B cell (primary cell): ENCODE measurements around the gene GGT1. TPM values are rescaled to one million over a fixed set of nuclear protein-coding genes. Genes with fewer than 3 reads are reported as not detected.

ENCODE experiments used
- ATAC-seq: fragments of 200-7000 bp; cut with Tn5 transposase; one replicate; pipeline ENCODE4 v1.10.0; 2021; ENCODE audit warnings: low read depth, mild to moderate bottlenecking, moderate number of reproducible peaks, moderate library complexity
- CTCF ChIA-PET: fragments of 350-600 bp; sonication (Branson Sonifier 250); formaldehyde crosslinking; loops from one replicate; lab custom pipeline; 2021; ENCODE audit warnings: antibody characterized with exemption, inconsistent platforms; lab: Charles Lee
- POLR2A ChIA-PET: fragments of 350-600 bp; sonication (Branson Sonifier 250); formaldehyde crosslinking; loops from one replicate; lab custom pipeline; 2021; ENCODE audit warnings: antibody characterized with exemption; lab: Charles Lee
- DNase-seq: peaks from one replicate; pipeline ENCODE4 v3.0.0; 2013
- H2AFZ ChIP-seq: 2 replicates; pipeline ENCODE4 v1.6.1; 2012; ENCODE audit warnings: mild to moderate bottlenecking, low read depth, low read length; ENCODE audit not compliant: insufficient read depth, poor library complexity, severe bottlenecking
- H3K27ac ChIP-seq, 2 donors: 1 replicate in 1 of 2; 2 replicates in 1 of 2; pipeline ENCODE4 v1.5.1; 2012 to 2013; ENCODE audit warnings: low read length in 2 of 2, mild to moderate bottlenecking in 2 of 2, moderate library complexity in 1 of 2
- H3K27me3 ChIP-seq, 4 experiments: fragments of 200-600 bp in 1 of 4; sonication (generic) in 1 of 4; replicated peaks in 1 of 4; 1 replicate in 2 of 4; 2 replicates in 2 of 4; pipeline versions ENCODE4 v1.6.1 to v1.7.0; 2013 to 2016; ENCODE audit warnings: low read length in 3 of 4, mild to moderate bottlenecking in 2 of 4, mixed read lengths in 1 of 4, moderate library complexity in 1 of 4; ENCODE audit not compliant: insufficient read depth in 4 of 4, control insufficient read depth in 3 of 4; ENCODE audit errors: control extremely low read depth in 1 of 4
- H3K36me3 ChIP-seq, 2 experiments: replicated peaks in 1 of 2; 1 replicate in 1 of 2; 2 replicates in 1 of 2; pipeline versions ENCODE4 v1.6.1 to v1.7.1; 2013; ENCODE audit warnings: low read length in 1 of 2; ENCODE audit not compliant: insufficient read depth in 2 of 2, control insufficient read depth in 1 of 2; ENCODE audit errors: control extremely low read depth in 1 of 2, extremely low read depth in 1 of 2
- H3K4me1 ChIP-seq, 2 donors: fragments of 200-600 bp in 1 of 2; sonication (generic) in 1 of 2; 1 replicate in 1 of 2; 2 replicates in 1 of 2; pipeline versions ENCODE4 v1.5.1 to v1.6.1; 2013 to 2017; ENCODE audit warnings: low read length in 2 of 2; ENCODE audit not compliant: control insufficient read depth in 2 of 2, insufficient read depth in 2 of 2
- H3K4me2 ChIP-seq: replicated peaks from 2 replicates; pipeline ENCODE3; 2012; ENCODE audit warnings: mild to moderate bottlenecking, low read depth, low read length; ENCODE audit not compliant: poor library complexity, severe bottlenecking
- H3K4me3 ChIP-seq, 5 experiments: fragments of 200-600 bp in 1 of 5; sonication (generic) in 1 of 5; 1 replicate in 3 of 5; 2 replicates in 2 of 5; pipeline versions ENCODE4 v1.5.1 to v1.7.0; 2011 to 2016; ENCODE audit warnings: low read length in 4 of 5, mild to moderate bottlenecking in 4 of 5, low read depth in 2 of 5, control low read depth in 1 of 5, moderate library complexity in 1 of 5; ENCODE audit not compliant: insufficient read depth in 1 of 5; ENCODE audit errors: control extremely low read depth in 1 of 5, extremely low read depth in 1 of 5
- H3K79me2 ChIP-seq: fragments of 200-600 bp; sonication (generic); one replicate; pipeline ENCODE4 v1.6.0; 2016; ENCODE audit warnings: low read length; ENCODE audit not compliant: control insufficient read depth, insufficient read depth
- H3K9ac ChIP-seq: fragments of 200-600 bp; sonication (generic); 2 replicates; pipeline ENCODE4 v1.6.1; 2017; ENCODE audit warnings: mild to moderate bottlenecking, low read length, moderate library complexity
- H3K9me3 ChIP-seq, 3 donors: one replicate each; pipeline versions ENCODE4 v1.6.1 to v1.7.1; 2013; ENCODE audit warnings: low read length in 2 of 3; ENCODE audit not compliant: control insufficient read depth in 2 of 3, insufficient read depth in 1 of 3; ENCODE audit errors: control extremely low read depth in 1 of 3
- H4K20me1 ChIP-seq: 2 replicates; pipeline ENCODE4 v1.6.0; 2012; ENCODE audit warnings: mild to moderate bottlenecking, low read length; ENCODE audit not compliant: insufficient read depth, control insufficient read depth, poor library complexity, severe bottlenecking
- H3K27ac Mint-ChIP-seq: one replicate; pipeline ENCODE4 v1.8.0; 2021; ENCODE audit warnings: mixed read lengths
- H3K27me3 Mint-ChIP-seq: one replicate; pipeline ENCODE4 v1.8.0; 2021; ENCODE audit warnings: mixed read lengths
- H3K4me1 Mint-ChIP-seq: one replicate; pipeline ENCODE4 v1.8.0; 2021; ENCODE audit warnings: mixed read lengths
- H3K4me3 Mint-ChIP-seq: one replicate; pipeline ENCODE4 v1.8.0; 2021; ENCODE audit warnings: mixed read lengths
- H3K9me3 Mint-ChIP-seq: one replicate; pipeline ENCODE4 v1.8.0; 2022; ENCODE audit warnings: mixed read lengths; ENCODE audit not compliant: insufficient read depth
- CTCF ChIP-seq: fragments of 200-600 bp; IDR thresholded peaks from one replicate; pipeline ENCODE4 v1.8.0; 2022; ENCODE audit warnings: antibody characterized with exemption, mild to moderate bottlenecking
- EZH2 ChIP-seq: IDR thresholded peaks from 2 replicates; pipeline ENCODE4 v1.6.1; 2012; ENCODE audit warnings: borderline replicate concordance, low read depth, mild to moderate bottlenecking, moderate library complexity, low read length; ENCODE audit not compliant: insufficient read depth, poor library complexity, severe bottlenecking
- WGBS: methylation state at CpG from one replicate; pipeline ENCODE4 v1.1.5; 2013; ENCODE audit warnings: missing lambda C conversion rate; ENCODE audit not compliant: insufficient coverage; 5-methylcytosine and 5-hydroxymethylcytosine counted together
- intact Hi-C: fragments of 100-400 bp; cut with micrococcal nuclease; formaldehyde crosslinking; loops from one replicate; pipeline ENCODE4 v1.10.0; 2022
- polyA plus RNA-seq: library from polyadenylated mRNA; depleted of rRNA; stranded (reverse); fragments of >200 nt; gene quantifications from 2 replicates; pipeline ENCODE4 v1.2.3, GENCODE V29; 2012
- total RNA-seq, 2 donors: library from RNA; stranded (reverse); fragments of 120-200 nt in 1 of 2; gene quantifications; 1 replicate in 1 of 2; 2 replicates in 1 of 2; pipeline versions ENCODE4 v1.2.3 to v1.2.4, GENCODE V29; 2013 to 2022

GGT1 gene
- total and polyA plus RNA-seq, 2 donors (not counting 1 experiment from before 2014, with no cell fraction given): 7.8 to 22.1 TPM

- H3K9ac ChIP-seq: no peak overlapping the region
- peaks cover 0 to 20% (median 0%) of the 10 kb centered on the region in 4 experiments for H3K27me3 ChIP-seq
- no peak for ATAC-seq
- Mint-ChIP-seq H3K27me3 (peaks cover 5% of the 10 kb centered on the region), H3K4me1 (peaks cover 7% of the 10 kb centered on the region), H3K27ac (no peak overlapping the region), H3K4me3 (no peak overlapping the region), H3K9me3 (no peaks in the 10 kb centered on the region)
- H4K20me1 ChIP-seq: no peaks in the 10 kb centered on the region
- H3K4me3 ChIP-seq: no peak overlapping the region
- ChIA-PET POLR2A (no interaction called here), CTCF (no interaction called here)
- peaks cover 0 to 2% (median 0%) of the 10 kb centered on the region in 3 donors for H3K9me3 ChIP-seq
- DNase-seq: no peak
- peaks cover 2 to 15% of the 10 kb centered on the region in 2 donors for H3K4me1 ChIP-seq
- H3K79me2 ChIP-seq: no peaks in the 10 kb centered on the region
- 65% methylated on average over 17 of the region's 21 CpGs for WGBS
- H3K27ac ChIP-seq: no peak overlapping the region
- H2AFZ ChIP-seq: no peak overlapping the region
- H3K4me2 ChIP-seq: no peak overlapping the region
- intact Hi-C loops: no loop called here
- no peaks in the 10 kb centered on the region for H3K36me3 ChIP-seq
- no peak for TF ChIP-seq CTCF
- no peak for TF ChIP-seq EZH2
These were observed 14.1 kb upstream of the GGT1 start for GRCh38 chr22:24588757-24589481.

DNA sequence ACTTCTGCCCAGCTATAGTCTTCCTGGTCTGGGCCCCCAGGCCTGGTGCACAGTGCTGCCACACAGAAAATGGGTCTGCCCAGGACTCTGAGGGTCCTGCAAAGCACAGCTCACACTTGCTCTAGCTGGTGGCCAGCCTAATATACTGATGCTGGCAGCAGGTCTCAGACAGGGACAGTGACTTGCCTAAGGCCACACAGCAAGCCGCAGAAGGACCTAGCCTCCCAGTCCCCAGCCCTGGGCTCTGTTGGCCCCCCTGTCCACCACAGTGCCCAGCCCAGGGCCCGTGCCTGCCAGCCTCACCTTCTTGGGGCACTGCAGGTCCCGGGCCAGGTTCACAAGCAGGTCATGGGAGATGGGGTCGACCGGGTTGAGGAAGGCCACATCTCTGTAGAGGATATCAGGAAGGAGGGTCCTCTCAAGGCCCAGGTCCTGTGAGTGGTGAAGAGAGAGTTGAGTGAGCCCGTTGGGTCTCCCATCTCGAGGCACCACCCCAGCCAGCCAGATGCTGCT, 13.4 kb upstream of the GGT1 start:
- TF ChIP-seq CTCF (no peak), EZH2 (no peak)
- intact Hi-C loops: no loop called here
- 88% methylated on average over 6 of the region's 7 CpGs for WGBS
- Histone ChIP-seq H3K36me3 (no peaks in the 10 kb centered on the region), H3K27ac (no peak overlapping the region), H3K79me2 (no peaks in the 10 kb centered on the region), H3K27me3 (peaks cover 0 to 20% (median 0%) of the 10 kb centered on the region in 4 experiments), H3K4me2 (no peak overlapping the region), H2AFZ (no peak overlapping the region), H3K9me3 (peaks cover 0 to 3% (median 0%) of the 10 kb centered on the region in 3 donors), H4K20me1 (no peaks in the 10 kb centered on the region), H3K4me3 (no peak overlapping the region), H3K4me1 (peaks cover 2 to 15% of the 10 kb centered on the region in 2 donors), H3K9ac (no peak overlapping the region)
- CTCF ChIA-PET: interaction anchor here (0.8 kb wide), 1 partner anchor 37 kb away, joined by 4 read pairs; no protein-coding TSS in a partner anchor
- H3K4me1 Mint-ChIP-seq: peaks cover 7% of the 10 kb centered on the region
- no peaks in the 10 kb centered on the region for H3K9me3 Mint-ChIP-seq
- no peak overlapping the region for H3K4me3 Mint-ChIP-seq
- H3K27me3 Mint-ChIP-seq: peaks cover 5% of the 10 kb centered on the region
- no peak overlapping the region for H3K27ac Mint-ChIP-seq
- no peak for DNase-seq
- POLR2A ChIA-PET: no interaction called here
- no peak for ATAC-seq
